Stimulated activated CD4-positive, alpha-beta T cell treated with anti-CD3 and anti-CD28 coated beads, Interleukin-12 subunit alpha, Interleukin-12 subunit beta, amount 100 ng/mL, for 48 hours (primary cell): ENCODE results near the gene MAEA.

Experiments
- DNase-seq, 3 donors: peaks; one replicate each; pipeline ENCODE4 v3.0.0-alpha.2; 2020; ENCODE audit warnings: low read depth in 2 of 3, low spot score in 1 of 3

The MAEA gene

GRCh38 chr4:1299301-1299860, 9.7 kb downstream of the MAEA start:
- DNase-seq = no peak

GRCh38 chr4:1300466-1301455, 11.1 kb downstream of the MAEA start:
- DNase-seq = no peak

DNA sequence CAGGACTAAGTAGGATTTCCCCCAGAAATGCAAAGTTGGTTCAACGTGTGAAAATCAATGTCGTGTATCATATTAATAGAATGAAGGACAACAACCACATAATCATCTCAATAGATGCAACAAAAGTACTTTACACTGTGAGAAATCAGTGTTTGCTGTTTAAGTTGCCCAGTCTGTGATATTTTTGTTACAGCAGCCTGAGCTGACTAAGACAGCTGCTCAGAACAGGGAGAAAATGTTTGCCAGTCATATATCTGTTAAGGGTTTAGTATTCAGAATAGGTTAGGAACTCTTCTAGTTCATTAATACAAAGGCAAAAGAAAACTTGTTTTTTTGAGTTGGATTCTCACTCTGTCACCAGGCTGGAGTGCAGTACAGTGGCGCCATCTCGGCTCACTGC, 12.5 kb downstream of the MAEA start:
- no peak for DNase-seq

GRCh38 chr4:1305261-1305711, 15.6 kb downstream of the MAEA start:
- DNase-seq = no peak

DNA sequence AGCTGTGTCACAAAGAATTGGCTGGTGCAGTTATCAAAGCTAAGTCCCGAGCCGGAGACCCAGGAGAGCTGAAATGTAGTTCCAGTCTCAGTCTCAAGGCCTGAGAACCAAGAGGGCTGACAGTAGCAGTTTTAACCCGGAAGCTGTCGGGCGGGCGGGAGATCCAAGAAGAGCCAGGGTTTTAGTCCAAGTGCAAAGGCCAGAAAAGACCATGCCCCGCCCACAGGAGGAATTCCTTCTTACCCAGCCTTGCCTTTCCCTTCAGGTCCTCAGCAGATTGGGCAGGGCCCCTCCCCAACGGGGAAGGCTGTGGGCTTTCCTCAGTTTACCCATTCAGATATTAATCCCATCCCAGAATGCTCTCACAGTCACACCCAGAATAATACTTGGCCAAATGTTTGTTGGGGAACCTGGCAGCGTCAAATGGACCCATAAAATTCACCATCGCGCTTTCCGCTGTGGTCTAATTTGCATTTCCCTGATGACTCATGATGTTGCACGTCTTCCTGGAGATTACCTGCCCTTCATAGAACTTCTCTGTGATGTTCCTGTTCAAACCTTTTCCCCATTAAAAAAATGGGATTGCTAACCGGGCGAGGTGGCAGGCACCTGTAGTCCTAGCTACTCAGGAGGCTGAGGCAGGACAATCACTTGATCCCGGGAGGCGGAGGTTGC, 16.2 kb downstream of the MAEA start:
- no peak for DNase-seq

- DNase-seq = no peak
Observed at GRCh38 chr4:1307951-1308735, 18.5 kb downstream of the MAEA start.

DNA sequence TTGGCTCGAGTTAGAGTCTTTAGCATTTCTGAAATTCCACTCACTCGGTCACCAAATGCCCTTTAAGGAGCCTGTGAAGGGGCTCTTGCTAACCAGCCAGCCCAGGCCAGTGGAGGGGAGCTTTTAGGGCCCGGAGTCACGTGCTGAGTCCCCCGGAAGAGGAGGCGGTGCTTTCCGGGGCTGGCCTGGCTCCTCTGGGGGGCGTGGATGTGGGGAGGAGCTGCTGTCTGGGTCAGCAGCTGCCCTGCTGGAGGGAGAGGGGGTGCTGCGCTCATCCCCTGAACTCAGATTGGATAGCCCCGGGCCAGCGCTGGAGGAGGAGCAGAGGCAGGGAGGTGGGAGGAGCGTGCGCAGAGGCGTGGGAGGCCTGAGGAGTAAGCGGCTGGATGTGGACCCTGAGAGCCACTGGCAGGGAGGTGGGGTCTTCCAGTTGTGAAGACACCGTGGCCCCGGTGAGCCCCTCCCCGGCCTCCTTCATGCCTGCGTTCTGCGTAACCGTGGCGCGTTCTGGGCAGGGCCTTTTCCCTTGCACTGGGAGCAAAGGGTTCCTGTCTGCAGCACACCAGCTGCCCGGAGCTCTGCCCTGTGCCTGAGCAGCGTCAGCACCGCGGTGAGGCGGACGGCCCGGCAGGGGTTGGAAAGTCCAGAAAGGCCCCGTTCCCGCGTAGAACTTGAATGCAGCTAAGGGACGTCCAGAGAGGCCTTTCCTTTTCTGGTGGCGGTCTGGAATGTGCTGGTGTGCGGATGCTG, 19.7 kb downstream of the MAEA start:
- peak in 1 of 3 donors; percentile 32 for DNase-seq

GRCh38 chr4:1310031-1310795, 20.5 kb downstream of the MAEA start:
- DNase-seq = no peak

GRCh38 chr4:1310796-1311631, 21.3 kb downstream of the MAEA start:
- DNase-seq = no peak

- no peak for DNase-seq
Observed at GRCh38 chr4:1312821-1313640, 23.3 kb downstream of the MAEA start.

DNA sequence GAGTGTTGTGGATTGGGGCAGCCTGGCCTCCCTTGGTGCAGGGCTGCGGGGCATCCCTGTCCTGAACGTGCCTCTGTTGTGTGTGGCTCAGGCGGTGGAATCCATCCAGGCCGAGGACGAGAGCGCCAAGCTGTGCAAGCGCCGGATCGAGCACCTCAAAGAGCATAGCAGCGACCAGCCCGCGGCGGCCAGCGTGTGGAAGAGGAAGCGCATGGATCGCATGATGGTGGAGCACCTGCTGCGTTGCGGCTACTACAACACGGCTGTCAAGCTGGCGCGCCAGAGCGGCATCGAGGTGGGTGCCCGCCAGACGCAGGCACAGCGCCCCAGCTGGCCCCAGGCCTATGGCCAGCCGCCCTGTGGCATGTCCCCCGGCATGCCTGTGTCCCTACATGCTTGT, 25.6 kb downstream of the MAEA start:
- no peak for DNase-seq

DNA sequence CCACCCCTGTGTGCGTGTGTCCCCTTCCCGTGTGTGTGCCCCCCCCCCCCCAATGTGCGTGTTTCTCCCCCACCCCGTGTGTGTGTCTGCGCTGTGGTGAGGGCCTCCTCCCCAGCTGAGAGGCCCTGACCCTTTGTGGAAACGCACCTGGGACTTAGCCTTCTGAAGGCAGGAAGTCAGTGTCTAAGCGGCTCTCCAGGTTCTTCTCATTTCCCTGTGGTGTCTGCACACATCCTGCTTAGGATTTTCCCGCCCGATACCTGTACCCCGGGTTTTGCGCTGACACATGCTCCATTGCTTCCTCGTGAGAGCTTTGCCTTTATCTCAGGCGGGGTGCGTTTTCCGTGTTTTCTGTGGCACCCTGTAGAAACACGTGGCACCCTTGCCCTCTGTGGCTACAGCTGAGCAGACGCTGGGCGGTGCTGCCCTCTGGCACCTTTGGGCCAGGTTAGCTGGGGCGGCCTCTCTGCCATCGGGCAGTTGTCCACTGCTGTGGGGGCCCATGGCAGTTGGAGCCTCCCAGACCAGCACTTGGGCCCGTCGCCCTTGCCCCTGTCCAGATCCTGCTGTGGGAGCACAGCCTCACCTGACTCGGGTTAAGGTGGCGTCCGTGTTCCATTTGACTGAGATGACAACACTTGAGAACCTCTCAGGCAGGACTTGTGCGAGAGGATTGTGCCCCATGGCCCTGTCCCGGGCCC, 26.3 kb downstream of the MAEA start:
- no peak for DNase-seq

- DNase-seq = no peak
Observed at GRCh38 chr4:1316537-1317168, 27.0 kb downstream of the MAEA start.

DNA sequence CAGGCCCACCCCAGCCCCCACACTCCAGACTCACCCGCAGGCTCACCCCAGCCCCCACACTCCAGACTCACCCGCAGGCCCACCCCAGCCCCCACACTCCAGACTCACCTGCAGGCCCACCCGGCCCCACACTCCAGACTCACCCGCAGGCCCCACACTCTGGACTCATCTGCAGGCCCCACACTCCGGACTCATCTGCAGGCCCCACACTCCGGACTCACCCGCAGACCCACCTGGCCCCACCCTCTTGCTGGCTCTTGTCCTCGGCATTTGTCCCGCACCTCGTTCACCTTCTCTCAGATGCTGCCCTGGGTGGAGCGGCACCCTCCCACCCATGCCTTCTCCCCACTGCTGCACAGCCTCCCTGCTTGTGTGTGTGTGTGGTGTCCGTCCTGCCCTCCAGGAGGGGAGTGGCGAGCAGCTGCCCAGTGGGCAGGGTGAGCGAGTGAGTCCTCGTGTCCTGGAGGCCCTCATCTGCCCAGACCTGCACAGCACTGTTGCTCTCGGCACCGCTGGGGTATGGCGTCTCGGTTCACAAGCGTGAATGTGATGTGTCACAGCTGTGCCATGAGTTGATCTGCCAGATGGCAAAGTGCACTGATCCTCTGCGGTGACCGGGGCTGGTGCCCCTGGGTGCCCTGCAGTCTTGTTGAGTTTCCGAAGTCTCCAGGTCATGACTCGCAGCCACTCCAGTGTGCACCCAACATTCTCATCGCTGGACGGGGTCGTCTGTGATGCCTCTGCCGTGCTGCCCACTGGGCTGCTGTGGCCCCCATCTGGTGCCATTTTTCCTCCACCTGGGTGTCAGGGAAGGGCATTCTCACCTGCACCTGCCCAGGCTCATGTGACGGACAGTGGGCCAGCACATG, 27.7 kb downstream of the MAEA start:
- DNase-seq = no peak

DNA sequence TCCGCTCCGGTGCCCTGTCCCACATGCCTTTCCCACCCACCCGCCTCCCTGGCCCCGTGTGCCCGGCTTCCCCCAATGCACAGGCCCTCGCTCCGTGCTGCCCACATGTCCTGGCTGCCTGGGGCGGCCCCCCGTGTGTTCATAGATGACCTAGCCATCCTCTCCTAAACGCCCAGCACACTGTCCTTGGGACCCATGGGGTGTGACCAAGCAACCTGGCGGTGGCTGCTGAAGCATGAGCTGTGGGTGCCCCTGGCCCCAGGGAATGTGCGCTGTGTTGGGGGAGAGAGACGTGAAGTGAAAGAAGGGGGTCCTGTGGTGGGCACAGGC, 28.3 kb downstream of the MAEA start:
- DNase-seq = no peak
